Measurements from ENCODE around the gene RNF145. TPM values are rescaled to one million over a fixed set of nuclear protein-coding genes. Genes with fewer than 3 reads are reported as not detected.
"Not testable (repeated sequence)": the region's sequence is repeated elsewhere in the genome, so short reads cannot be mapped to it uniquely, and the experiment has no call there.

Gene RNF145
- total and polyA plus RNA-seq, 10 donors: 27.6 to 90.7 (median 69.6) TPM

GRCh38 chr5:159240301-159240870 is 31.0 kb upstream of the RNF145 start:
- H3K36me3 ChIP-seq: no peaks in the 10 kb centered on the region
- no peak for DNase-seq
- no peak for TF ChIP-seq POLR2A (IDR thresholded peaks at IDR 0.05)
- no peak for TF ChIP-seq CTCF (IDR thresholded peaks at IDR 0.05 in 8 of 11, conservative IDR thresholded peaks at IDR 0.05 in 3 of 11)
- TF ChIP-seq POLR2AphosphoS5 (IDR thresholded peaks at IDR 0.05): no peak
- no peak overlapping the region for H3K27ac ChIP-seq
- peaks cover 0 to 17% (median 9%) of the 10 kb centered on the region in 6 donors for H3K4me1 ChIP-seq
- intact Hi-C loops (cut with DNase I; ENCODE audit: low total_unique reads): no loop called here
- no peaks in the 10 kb centered on the region for H3K27me3 ChIP-seq (replicated peaks in 1 of 7)
- H3K9me3 ChIP-seq: no peaks in the 10 kb centered on the region
- H3K4me3 ChIP-seq: no peak overlapping the region
- WGBS, 5 donors: 81 to 94% (median 88%) methylated on average over 4 of the region's 4 CpGs

- intact Hi-C loops (cut with DNase I; ENCODE audit: low total_unique reads); H3K27me3 ChIP-seq (replicated peaks in 1 of 7); H3K27ac ChIP-seq; DNase-seq; H3K36me3 ChIP-seq; H3K4me1 ChIP-seq; H3K9me3 ChIP-seq; H3K4me3 ChIP-seq: not testable (repeated sequence)
- 89 to 100% (median 97%) methylated on average over 2 of the region's 2 CpGs for WGBS, 5 donors
Observed at GRCh38 chr5:159235871-159236520, 26.6 kb upstream of the RNF145 start.

GRCh38 chr5:159231167-159231566 is 21.8 kb upstream of the RNF145 start:
- Histone ChIP-seq H3K27ac (no peak overlapping the region), H3K27me3 (replicated peaks in 1 of 7) (no peaks in the 10 kb centered on the region), H3K9me3 (no peaks in the 10 kb centered on the region), H3K4me1 (no peaks in the 10 kb centered on the region), H3K4me3 (no peak overlapping the region), H3K36me3 (no peaks in the 10 kb centered on the region)
- TF ChIP-seq POLR2A (IDR thresholded peaks at IDR 0.05): no peak
- TF ChIP-seq CTCF (IDR thresholded peaks at IDR 0.05 in 8 of 11, conservative IDR thresholded peaks at IDR 0.05 in 3 of 11): no peak
- TF ChIP-seq POLR2AphosphoS5 (IDR thresholded peaks at IDR 0.05): no peak
- WGBS, 5 donors: 91 to 98% (median 95%) methylated on average over 2 of the region's 2 CpGs
- DNase-seq: no peak
- intact Hi-C loops (cut with DNase I; ENCODE audit: low total_unique reads): no loop called here

- Histone ChIP-seq H3K9me3 (no peaks in the 10 kb centered on the region), H3K4me1 (no peaks in the 10 kb centered on the region), H3K27me3 (replicated peaks in 1 of 7) (no peaks in the 10 kb centered on the region), H3K36me3 (no peaks in the 10 kb centered on the region), H3K27ac (no peak overlapping the region), H3K4me3 (no peak overlapping the region)
- no peak for TF ChIP-seq POLR2AphosphoS5 (IDR thresholded peaks at IDR 0.05)
- TF ChIP-seq POLR2A (IDR thresholded peaks at IDR 0.05): no peak
- no peak for TF ChIP-seq CTCF (IDR thresholded peaks at IDR 0.05 in 8 of 11, conservative IDR thresholded peaks at IDR 0.05 in 3 of 11)
- WGBS, 5 donors: 58 to 86% (median 68%) methylated on average over 3 of the region's 3 CpGs
- no peak for DNase-seq
- intact Hi-C loops (cut with DNase I; ENCODE audit: low total_unique reads): no loop called here
Observed at GRCh38 chr5:159230657-159231056, 21.3 kb upstream of the RNF145 start.

- WGBS, 5 donors: 89 to 95% (median 94%) methylated on average over 5 of the region's 5 CpGs
- H3K4me1 ChIP-seq; H3K36me3 ChIP-seq; H3K9me3 ChIP-seq; DNase-seq; intact Hi-C loops (cut with DNase I; ENCODE audit: low total_unique reads); H3K4me3 ChIP-seq; H3K27me3 ChIP-seq (replicated peaks in 1 of 7): not testable (repeated sequence)
- peak overlapping the region in 1 of 8 donors; percentile 21 for H3K27ac ChIP-seq
Observed at GRCh38 chr5:159228097-159228496, 18.7 kb upstream of the RNF145 start.

Data from spleen (tissue), 11 donors.